GM12891 (cell line): Measurements from ENCODE around the gene DEFB114.
"Not testable (repeated sequence)": the region's sequence is repeated elsewhere in the genome, so short reads cannot be mapped to it uniquely, and the experiment has no call there.

Experiments
- DNase-seq: peaks from one replicate; pipeline ENCODE4 v3.0.0; 2011; ENCODE audit warnings: low spot score; ENCODE audit not compliant: insufficient read length
- FAIRE-seq: peaks from 2 replicates; lab custom pipeline; 2011; peaks lifted over from hg19 to GRCh38; lab: Jason Lieb, UNC
- PAX5 ChIP-seq: IDR thresholded peaks from 2 replicates; pipeline ENCODE4 v1.6.1; 2011; ENCODE audit warnings: low read length, moderate library complexity, mild to moderate bottlenecking; ENCODE audit not compliant: insufficient read depth, severe bottlenecking
- POLR2A ChIP-seq: IDR thresholded peaks from 2 replicates; pipeline ENCODE4 v1.6.1; 2011; ENCODE audit warnings: low read depth, low read length, control low read depth
- POLR2AphosphoS5 ChIP-seq: IDR thresholded peaks from 2 replicates; pipeline ENCODE4 v1.6.1; 2011; ENCODE audit warnings: low read depth, low read length, control low read depth
- POU2F2 ChIP-seq: IDR thresholded peaks from 2 replicates; pipeline ENCODE4 v1.6.1; 2011; ENCODE audit warnings: low read depth, mild to moderate bottlenecking, control low read depth, low read length, moderate library complexity
- SPI1 ChIP-seq: IDR thresholded peaks from 2 replicates; pipeline ENCODE4 v1.6.1; 2011; ENCODE audit warnings: low read depth, low read length, control low read depth
- TAF1 ChIP-seq: IDR thresholded peaks from 2 replicates; pipeline ENCODE4 v1.6.1; 2011; ENCODE audit warnings: low read depth, low read length, control low read depth

Gene DEFB114

DNA sequence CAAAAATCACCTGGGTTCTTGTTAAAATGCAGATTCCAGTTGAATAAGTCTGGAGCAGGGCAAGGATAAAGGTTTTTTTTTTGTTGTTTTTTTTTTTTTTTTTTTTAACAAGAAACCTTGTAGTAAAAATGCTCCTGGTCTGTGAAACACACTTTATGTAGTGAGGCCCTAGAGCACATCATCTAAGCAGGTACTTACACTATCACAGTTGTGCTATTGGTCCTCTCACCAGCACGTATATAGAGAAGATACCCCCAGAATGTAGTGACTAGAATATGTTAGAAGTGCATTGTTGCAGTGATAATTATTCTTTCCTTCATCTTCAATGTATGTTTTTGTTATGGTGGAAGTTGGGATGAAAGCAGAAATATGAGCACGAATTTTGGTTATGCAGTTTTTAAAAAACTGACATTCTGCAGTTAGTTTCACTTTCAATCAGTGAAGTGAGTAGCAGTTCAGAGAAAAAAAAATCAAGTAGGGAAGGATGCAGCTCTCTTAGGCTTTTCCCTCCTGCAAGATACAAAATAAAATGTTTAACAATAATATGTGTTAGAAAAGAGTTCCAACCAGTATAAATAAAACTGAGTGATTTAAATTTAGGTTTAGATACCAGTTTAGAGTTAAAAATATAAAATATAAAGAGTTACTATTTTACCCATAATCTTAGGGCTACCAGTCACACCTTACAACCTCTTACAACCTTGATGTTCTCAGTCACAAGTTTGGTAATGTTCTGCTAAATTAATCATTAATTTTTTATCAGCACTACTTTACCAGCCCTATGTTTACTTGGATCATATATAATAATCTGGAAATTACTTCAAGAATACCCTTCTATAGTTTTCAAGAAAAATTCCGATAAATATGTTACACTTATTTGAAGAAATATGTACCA, 14.6 kb upstream of the DEFB114 start:
- TF ChIP-seq POLR2A (no peak), SPI1 (no peak), PAX5 (no peak), POLR2AphosphoS5 (no peak), POU2F2 (no peak), TAF1 (no peak)
- DNase-seq (no peak), FAIRE-seq (no peak)

DNA sequence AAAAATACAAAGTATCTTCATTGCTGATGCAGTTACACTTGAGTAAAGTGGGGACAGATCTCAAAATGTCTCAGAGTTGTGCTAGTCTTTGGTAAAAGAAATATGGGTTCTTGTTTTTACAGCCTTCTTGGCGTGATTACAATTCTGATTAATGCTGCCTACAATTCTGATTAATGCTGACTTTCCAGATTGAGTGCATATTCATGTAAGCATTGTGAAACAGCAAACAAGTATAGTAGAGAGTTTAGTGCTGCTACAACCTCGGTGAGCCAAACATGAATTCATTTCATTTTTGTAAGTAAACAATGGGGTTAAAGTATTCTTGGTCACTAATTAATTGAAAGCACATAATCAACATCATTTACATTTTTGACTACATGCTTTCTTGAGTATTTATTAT, 5.6 kb upstream of the DEFB114 start, which contains the start of gene DEFB113:
DEFB113 (minus strand) TSS at position 21 of the 400 bp plus-strand sequence; CDS start at position 21, 0 bp downstream.
- FAIRE-seq (no peak), DNase-seq (no peak)
- TF ChIP-seq POLR2A, result no peak

GRCh38 chr6:49966823-49967222, 2.9 kb upstream of the DEFB114 start:
- no peak for TF ChIP-seq PAX5
- TF ChIP-seq POLR2AphosphoS5, result no peak
- no peak for TF ChIP-seq POLR2A
- no peak for TF ChIP-seq SPI1
- no peak for TF ChIP-seq POU2F2
- no peak for TF ChIP-seq TAF1
- FAIRE-seq (no peak), DNase-seq (no peak)

- DNase-seq, result no peak
- FAIRE-seq, result no peak
- TF ChIP-seq POLR2AphosphoS5 (no peak), POLR2A (no peak), POU2F2 (no peak), PAX5 (no peak), TAF1 (no peak), SPI1 (no peak)
Observed at GRCh38 chr6:49966334-49966733, 2.4 kb upstream of the DEFB114 start.

DNA sequence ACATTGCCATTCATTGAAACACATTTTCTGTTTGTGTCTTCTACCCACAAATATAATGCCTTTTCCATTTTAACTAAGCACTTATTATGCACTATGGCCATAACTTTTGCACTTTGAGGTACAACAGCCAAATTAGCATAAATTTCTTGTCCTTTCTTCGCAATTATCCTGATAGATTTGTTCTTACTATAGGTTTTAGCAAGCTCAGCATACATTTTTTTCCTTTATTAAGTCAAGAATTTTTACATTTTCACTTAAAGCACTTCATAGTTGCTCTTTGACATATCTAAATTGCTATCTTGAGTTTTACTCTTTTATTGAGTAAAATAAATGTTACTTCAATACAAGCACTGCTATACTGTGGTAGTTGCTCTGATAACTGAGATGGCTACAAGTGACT, 5.8 kb downstream of the DEFB114 start:
- FAIRE-seq (no peak), DNase-seq (no peak)

DNA sequence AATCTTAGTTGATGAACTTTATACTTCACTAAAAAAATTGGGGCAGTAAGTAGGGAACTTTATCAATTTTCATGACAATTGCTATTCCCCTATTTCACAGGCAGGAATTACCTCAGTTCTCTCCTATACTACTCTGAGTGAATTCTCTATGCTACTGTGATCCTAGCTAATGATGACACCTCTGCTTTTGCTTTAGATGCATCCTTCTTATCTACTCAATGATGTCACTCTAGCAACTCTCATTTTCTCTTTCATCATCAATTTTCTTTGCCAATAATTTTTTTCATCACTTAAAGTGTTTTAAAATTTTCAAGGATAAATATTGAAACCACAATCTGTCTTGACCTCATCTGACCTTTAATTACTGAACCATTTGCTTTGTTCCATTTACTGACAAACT, 8.1 kb downstream of the DEFB114 start:
- no peak for FAIRE-seq
- TF ChIP-seq POLR2AphosphoS5 (no peak), PAX5 (no peak), POU2F2 (no peak), SPI1 (no peak), TAF1 (no peak), POLR2A (no peak)
- DNase-seq, result no peak

More for the DNA sequence above, 5.8 kb downstream of the DEFB114 start:
- TF ChIP-seq POU2F2, result no peak
- no peak for TF ChIP-seq PAX5
- TF ChIP-seq POLR2A, result no peak
- no peak for TF ChIP-seq TAF1
- TF ChIP-seq SPI1, result no peak
- no peak for TF ChIP-seq POLR2AphosphoS5

GRCh38 chr6:49951926-49952325, 12.0 kb downstream of the DEFB114 start:
- DNase-seq (no peak), FAIRE-seq (no peak)
- no peak for TF ChIP-seq POLR2A
- no peak for TF ChIP-seq PAX5
- no peak for TF ChIP-seq TAF1
- no peak for TF ChIP-seq POLR2AphosphoS5
- TF ChIP-seq SPI1, result no peak
- no peak for TF ChIP-seq POU2F2

GRCh38 chr6:49950415-49950751, 13.6 kb downstream of the DEFB114 start:
- TF ChIP-seq TAF1 (no peak), POU2F2 (no peak), SPI1 (no peak), POLR2A (no peak), PAX5 (no peak), POLR2AphosphoS5 (no peak)
- DNase-seq (no peak), FAIRE-seq (no peak)

GRCh38 chr6:49949062-49949461, 14.9 kb downstream of the DEFB114 start:
- FAIRE-seq (no peak), DNase-seq (no peak)

DNA sequence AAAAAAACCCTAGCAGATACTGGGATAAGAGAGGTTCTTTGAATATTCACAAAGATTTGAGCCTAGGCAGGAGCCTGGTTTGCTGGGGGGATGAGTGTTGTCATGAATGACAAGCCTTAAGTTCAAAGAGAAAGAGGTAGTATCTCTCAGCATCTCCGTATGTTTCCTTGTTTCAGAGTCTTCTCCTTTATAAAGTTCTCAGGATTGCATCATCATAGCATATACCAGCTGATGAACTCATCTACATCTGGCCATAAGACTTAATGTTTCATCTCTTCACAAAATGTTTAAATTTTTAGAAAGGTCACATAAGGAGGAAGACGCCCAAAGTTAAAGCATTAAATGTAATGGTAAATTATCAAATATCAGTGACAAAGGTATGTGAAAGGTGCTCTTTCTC, 17.1 kb downstream of the DEFB114 start:
- FAIRE-seq, result no peak
- DNase-seq, result no peak
- TF ChIP-seq POLR2AphosphoS5 (no peak), POLR2A (no peak), SPI1 (no peak), PAX5 (no peak), TAF1 (no peak), POU2F2 (no peak)

More at GRCh38 chr6:49949062-49949461, 14.9 kb downstream of the DEFB114 start:
- TF ChIP-seq POLR2AphosphoS5 (no peak), POLR2A (no peak), TAF1 (no peak), PAX5 (no peak), SPI1 (no peak)

GRCh38 chr6:49944068-49944467, 19.9 kb downstream of the DEFB114 start:
- FAIRE-seq, result not testable (repeated sequence)

More at GRCh38 chr6:49944068-49944467, 19.9 kb downstream of the DEFB114 start:
- DNase-seq, result not testable (repeated sequence)
